ENCODE results near the gene WDR48.

Gene WDR48

DNA sequence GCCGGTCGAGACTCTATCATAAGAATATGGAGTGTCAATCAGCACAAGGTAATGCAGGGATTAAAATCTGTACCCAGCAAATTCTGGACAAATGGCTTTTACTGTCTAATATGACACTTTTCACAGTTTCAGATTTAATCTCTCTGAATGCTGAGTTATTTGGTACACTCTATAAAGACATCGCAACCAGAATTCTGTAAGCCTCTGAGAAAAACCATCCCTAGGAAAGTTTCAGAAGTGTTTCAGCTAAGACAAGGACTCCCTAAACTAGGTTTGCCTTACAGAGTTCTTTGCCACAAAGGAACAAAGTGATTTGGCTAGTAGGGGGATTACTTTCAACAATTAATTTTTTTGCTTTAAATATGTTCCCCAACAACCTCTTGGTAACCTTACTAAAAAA is 11.3 kb downstream of the WDR48 start:
- no peak for FAIRE-seq

DNA sequence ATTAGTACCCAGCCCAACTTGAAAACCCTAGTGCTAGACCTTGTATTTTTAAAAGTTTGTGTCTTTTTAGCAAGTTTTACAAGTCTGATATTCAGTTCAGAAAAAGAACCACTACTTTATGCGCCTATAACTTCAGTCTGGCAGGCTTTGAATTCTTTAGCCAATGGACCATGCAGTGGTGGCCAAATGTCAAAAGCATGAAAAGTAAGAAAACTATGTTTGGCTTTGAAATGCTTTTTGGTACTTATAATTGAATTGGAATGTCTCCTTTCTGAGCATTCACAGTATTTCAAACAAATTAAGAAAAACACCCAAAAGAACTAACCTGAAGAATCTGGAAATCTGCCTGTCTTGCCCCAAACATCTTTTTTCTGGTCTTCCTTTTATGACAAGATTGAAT is 12.8 kb downstream of the WDR48 start:
- DNase-seq (ENCODE audit: low spot score): no peak
- FAIRE-seq: no peak

More for the DNA sequence above, 11.3 kb downstream of the WDR48 start:
- DNase-seq (ENCODE audit: low spot score): no peak

DNA sequence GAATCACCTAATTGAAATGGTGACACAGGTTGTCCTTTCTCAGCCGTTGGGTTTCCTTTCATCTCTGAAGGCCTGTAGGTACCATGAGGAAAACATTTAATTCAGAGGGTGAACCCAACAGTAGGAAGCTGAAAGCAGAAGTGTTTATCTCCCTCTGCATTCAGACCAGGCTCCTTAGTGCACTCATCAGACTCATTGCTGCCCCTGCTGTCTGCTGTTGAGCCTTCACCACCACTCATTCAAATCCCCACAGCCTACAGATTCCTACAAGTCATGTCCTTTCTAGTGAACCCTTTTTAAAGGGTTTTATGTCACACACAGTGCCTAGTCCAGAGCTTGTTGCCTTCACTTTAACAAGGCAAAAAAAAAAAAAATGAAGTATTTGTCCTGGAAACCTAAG is 13.4 kb downstream of the WDR48 start:
- DNase-seq (ENCODE audit: low spot score): peak; percentile 21
- FAIRE-seq: no peak

DNA sequence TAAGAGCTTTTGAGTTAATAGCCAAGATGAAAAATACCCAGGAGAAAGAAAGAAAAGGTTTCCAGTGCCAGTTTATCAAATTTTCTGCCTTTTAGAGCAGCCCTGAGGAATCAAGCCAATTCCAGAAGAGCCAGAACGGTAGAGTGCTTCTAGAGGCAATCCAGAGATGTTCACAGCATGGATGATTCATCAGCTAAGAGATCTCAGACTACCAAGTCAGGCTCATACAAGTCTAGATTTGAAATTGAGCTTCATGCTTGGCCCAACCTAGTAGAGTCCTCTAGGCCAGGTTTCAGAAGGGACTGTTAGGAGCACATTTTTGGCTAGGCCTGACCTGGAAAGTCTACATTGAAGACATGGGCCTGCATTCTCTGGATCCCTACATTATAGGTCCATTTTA is 15.5 kb downstream of the WDR48 start:
- FAIRE-seq: no peak

DNA sequence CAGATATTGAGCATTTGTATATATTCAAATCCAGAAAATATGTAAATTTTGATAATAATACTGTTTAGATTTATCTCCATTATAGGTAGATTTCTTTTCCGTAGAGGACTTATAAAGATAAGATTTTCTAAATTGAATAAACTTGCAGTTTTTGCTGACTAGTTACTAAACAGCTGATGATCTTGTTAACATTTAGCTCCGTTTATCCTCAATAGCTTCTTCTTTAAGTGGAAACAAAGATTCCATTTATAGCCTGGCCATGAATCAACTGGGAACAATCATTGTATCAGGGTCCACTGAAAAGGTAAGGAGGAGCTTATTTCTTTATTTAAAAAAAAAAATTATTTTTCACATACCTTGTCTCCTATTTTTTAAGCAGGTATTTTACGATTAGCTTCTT is 16.7 kb downstream of the WDR48 start:
- no peak for FAIRE-seq
- no peak for DNase-seq (ENCODE audit: low spot score)

More for the DNA sequence above, 15.5 kb downstream of the WDR48 start:
- DNase-seq (ENCODE audit: low spot score): no peak

DNA sequence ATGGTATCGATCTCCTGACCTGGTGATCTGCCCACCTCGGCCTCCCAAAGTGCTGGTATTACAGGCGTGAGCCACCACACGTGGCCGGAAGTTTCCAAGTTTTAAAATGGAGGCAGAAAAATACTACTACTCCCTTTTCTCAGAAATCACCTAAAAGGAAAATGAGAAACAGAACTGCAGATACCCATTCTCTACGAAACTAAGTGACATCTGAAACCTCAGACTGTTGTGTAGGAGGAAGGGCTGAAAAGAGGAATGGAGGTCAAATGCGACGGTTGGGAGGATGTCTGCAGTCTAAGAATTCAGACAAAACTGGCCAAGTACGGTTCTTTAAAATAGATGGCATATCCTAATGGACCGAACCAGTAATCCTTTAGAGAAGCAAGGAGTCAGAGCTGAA is 24.1 kb downstream of the WDR48 start:
- DNase-seq (ENCODE audit: low spot score) (no peak), FAIRE-seq (no peak)

DNA sequence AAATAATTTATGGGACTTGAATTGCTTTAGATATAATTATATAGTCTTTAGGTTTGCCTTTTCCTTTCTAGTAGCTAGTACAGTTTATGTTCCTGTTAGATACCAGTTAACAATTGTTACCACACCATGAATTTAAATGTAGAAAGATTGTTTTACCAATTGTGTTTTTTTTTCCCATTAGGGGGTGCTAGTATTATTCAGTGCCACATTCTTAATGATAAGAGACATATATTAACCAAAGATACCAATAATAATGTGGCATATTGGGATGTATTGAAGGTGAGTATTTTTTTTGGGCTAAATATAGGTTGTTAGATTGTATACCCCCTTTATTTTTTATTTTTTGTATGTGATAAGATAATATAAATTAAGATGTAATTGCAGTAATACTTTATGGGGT is 27.7 kb downstream of the WDR48 start:
- DNase-seq (ENCODE audit: low spot score): no peak
- FAIRE-seq: no peak

DNA sequence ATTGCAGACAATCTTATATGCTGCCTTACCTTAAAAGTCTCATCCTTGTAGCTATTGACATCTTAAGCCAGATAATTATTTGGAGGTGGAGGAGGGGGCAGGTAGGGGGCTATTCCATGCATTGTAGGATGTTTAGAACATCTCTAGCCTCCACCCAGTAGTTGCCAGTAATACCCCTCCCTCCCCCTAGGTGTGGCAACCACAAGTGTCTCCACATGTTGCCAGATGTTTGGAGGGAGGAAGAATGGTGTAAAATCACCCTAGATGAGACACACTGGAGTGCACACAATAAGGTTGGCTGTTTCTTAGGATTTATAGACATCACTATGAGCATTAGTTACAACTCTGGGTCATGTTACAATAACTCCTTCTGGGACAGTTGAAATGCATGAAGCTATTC is 28.2 kb downstream of the WDR48 start:
- FAIRE-seq: no peak

DNA sequence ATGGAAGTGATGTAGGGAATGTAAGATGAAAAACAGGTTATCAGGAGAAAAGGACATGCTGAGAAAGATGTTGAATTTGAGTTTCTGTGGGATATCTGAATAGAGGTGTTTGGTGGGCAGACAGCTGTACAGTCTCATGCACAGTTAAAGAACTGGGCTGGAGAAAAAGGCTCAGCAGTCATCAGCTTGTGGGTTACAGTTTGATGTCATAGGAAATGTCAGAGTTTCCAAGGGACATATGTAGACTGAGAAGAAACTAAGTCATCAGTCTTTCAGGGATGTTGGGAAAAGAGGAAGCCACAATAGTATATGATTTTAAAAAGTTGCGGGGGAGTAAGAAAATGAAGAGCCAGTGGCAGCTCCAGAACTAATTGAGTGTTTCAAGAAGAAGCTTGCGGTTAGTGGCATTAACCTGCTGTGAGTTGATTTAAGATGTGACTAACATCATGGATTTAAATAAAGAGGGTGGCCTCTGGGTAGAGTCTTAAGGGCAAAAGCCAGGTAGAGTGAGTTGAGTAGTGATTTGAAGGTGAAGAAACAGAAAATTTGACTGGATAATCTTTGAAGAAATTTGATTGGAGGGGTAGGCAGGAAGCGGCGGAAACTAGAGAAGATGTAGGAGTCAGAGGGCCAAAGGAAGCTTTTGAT is 31.0 kb downstream of the WDR48 start:
- DNase-seq (ENCODE audit: low spot score) (no peak), FAIRE-seq (no peak)

More for the DNA sequence above, 28.2 kb downstream of the WDR48 start:
- no peak for DNase-seq (ENCODE audit: low spot score)

DNA sequence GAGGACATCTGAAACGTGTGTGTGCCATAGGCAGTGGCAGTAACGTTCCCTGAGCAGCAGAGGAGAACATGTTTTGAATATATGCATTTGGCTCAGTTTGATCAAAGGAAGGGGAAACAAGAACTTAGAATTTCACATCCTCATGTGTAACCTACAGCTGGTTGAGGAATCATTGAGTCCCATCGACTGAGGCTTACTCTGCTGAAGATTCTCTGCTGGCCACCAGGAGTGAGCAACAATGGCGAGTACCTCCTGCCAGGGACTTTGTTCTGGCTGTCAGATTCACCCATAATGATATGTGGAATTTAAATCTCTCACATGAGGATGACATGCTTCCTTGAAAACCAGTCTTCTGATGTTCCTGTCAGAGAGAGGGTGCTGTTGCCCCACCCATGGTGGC is 34.3 kb downstream of the WDR48 start:
- FAIRE-seq (no peak), DNase-seq (ENCODE audit: low spot score) (no peak)

DNA sequence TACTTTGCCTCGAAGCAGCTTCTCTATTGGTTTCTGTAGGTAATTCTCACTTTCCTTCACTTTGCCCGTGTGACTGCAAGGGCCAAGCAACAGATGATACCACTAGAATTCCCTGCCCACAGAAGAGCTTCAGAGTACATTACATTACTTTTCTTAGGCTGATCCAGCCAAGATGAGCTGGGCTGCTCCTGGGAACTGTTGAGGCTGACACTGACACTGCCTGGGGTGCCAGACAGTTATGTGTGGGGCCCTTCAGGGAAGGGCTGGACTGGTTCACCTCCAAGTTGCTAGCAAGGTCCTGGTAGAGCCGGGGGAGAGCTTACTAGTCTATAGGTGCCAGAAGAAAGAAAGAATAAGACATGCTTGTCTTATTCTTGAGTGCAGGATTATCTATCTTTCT is 36.6 kb downstream of the WDR48 start:
- DNase-seq (ENCODE audit: low spot score): no peak
- FAIRE-seq: no peak

DNA sequence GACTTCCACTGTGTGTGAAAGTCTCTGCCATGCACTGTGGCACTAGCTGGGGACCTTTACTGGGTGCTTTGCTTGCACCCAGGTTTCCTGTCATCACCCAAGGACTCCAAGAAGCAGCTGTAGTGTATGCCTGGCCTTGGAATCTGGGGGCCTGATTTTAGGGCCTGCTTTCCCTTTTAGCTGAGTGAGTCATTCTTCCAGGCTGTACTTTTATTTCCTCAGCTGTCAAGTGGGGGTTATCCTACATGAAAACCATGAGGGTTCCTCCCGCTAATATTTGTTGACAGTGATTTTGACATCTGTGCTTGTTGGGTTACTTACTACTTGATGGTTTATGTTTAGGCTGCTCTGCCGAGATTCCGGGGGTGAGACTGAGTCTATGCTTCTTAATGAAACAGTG is 37.1 kb downstream of the WDR48 start:
- FAIRE-seq (peak; percentile 5), DNase-seq (ENCODE audit: low spot score) (no peak)

DNA sequence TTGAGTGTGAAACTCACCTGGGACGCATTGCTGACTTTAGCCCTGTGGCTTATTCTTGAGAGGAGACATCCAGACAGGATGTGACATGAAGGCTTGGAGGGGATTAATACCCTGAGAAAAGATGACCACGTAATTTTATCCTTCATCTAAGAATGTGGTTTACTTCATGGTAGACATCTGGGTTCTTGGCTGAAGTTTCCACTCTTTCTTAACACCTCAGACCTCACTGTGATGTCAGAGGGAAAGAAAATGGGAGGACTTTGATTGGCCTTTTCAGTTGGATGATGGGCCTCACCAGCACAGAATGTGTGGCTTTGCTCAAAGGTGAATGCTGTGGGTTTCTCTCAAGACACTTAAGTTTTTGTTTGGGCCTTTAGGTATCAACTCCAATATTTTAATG is 39.1 kb downstream of the WDR48 start:
- DNase-seq (ENCODE audit: low spot score) (no peak), FAIRE-seq (no peak)

DNA sequence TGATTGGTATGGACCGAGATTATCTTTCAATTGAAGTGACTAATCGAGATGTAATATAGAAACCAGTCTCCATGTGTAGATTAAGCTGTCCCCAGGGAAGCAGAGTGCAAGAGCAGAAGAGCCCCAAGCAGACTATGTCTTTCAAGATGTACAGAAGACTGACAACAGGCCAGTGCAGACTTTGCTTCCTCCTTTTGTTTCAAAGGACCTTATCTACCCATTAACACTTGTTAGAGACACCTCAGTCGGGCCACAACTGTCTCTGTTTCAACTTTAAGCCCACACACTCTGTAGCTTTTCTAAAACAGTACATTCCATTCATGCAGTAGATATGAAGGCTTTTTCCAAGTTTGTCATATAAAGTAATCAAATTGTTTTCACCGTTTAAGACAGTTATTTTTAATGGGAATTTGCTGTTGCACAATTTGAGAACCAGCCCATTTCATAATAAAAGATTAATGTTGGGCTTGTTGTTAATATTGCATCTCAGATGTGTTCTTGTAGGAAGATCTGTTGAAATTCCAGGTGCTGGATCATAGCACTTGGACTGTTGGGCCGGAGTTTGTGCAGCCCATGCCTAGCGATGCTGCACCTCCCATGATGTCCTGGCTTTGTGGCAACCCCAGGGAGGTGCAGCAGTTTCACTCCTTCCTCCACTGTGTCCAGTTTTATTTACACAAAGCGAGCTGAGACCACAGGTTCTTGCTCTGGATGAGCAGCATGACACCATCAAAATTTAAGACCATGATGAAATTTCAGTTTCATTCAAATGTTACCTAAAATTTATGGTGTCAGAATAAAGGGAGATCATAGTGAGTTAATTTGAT is 43.2 kb downstream of the WDR48 start:
- FAIRE-seq (no peak), DNase-seq (ENCODE audit: low spot score) (no peak)

DNA sequence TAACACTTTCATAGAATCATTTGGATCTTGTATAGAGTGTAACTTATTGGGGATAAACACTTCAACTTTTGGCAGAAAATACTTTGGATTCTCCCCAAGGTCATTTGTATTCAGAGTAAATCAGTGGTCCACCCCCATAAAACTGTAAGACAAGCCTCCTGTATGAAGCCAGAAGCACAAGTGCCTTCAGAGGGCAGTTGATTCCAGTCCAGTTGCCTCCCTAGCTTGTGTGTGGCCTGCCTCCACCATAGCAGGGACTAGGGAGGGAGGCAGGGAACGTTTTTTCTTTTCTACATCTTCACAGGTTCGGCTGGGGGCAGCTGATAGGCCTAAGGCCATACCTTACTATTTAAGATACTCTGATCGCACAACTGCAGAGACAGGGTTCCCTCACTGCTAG is 44.0 kb downstream of the WDR48 start:
- DNase-seq (ENCODE audit: low spot score): no peak
- FAIRE-seq: no peak

DNA sequence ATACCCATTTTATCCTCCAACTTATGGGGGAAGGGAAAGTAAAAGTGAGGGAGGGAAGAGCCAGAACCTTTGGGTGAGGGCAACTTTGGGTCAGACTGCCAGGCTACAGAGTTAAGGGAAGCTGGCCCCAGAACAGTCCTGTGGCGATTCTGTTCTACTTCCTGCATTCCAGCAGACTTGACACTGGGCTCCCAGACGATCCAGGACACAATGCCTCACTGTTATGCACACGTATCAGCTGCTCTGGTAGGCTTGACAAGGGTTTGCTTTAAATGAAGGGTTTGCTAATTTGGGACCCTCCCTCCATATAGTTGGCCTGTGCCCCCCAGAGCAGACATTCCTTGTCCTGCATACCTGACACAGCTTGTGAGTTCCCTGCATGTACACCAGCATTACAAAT is 45.0 kb downstream of the WDR48 start:
- FAIRE-seq: no peak
- no peak for DNase-seq (ENCODE audit: low spot score)

DNA sequence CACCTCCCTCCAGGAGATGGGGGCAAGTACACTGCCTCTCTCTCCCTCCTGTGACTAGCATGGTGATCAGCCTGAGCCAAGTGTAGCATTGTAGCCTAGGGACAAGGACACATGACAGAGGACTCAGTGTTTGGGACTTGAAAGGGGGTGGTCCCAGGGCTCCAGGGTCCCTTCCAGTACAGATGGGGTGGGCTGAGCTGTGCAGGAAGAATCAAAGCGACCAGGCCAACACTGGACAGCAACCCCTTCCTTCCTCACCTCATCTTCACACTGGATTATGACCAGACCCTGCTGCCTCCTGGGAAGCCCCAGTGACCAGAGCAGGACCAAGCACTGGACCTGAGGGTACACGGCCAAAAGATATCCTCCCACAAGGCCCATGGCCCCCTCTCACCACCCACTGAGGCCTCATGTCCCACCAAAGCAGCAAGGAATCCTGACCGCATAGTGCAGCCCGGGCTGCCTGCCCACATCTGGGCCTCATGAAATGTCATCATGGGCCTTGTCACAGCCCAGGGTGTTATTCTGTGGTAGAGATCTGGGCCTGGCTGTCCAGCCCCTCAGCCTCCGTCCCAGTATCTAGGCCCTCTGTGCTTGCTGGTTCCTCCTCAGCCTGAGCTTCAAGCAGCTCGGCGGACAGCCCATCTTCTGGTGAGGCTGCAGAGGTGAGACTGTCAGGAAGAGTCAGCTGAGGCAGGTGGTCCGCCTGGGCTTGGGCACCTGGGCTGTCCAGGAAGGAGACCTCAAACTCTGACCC is 46.1 kb downstream of the WDR48 start:
- FAIRE-seq (no peak), DNase-seq (ENCODE audit: low spot score) (no peak)

DNA sequence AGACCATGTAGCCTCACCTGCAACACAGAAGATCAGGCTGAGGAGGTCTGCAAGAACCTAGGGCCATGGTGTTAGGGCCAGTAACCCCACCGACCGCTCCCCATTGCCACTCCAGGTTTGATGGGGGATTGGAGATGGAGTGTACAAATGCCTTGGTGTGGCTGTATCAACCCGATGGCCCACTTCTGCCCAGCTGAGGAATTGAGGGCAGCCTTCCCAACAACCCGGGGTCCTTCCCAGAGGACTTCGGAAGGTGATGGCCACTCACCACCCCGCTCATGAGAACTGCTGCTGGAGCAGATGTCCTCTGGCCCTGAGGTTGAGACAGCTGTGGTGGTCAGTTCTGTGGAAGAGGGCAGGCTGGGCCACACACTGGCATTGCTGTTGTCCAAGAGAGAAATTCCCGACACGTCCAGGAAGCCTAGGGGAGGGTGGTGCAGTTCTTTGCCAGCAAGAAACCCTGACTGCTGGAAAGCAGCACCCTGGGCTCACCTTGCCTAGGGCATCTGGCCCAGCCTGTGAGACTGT is 46.7 kb downstream of the WDR48 start:
- DNase-seq (ENCODE audit: low spot score) (no peak), FAIRE-seq (no peak)

DNA sequence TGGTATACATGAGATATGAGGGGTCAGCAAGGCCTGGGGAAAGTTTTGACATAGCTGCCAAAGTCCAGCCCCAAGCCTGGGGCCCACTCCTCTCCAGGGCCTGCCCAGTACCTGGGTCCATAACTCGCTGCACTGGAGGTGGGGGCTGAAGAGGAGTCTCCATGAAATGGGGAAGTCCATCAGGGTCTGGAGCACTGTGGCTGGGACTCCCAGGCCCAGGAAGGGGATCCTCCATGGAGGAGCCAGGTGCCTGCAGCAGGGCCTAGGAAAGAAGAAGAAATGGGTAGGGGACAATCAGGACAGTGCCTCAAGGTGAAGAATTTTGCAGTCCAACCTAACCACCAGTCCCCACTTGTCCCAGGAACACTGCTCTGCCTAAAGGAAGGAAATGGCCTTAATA is 47.4 kb downstream of the WDR48 start:
- FAIRE-seq: no peak
- no peak for DNase-seq (ENCODE audit: low spot score)

DNA sequence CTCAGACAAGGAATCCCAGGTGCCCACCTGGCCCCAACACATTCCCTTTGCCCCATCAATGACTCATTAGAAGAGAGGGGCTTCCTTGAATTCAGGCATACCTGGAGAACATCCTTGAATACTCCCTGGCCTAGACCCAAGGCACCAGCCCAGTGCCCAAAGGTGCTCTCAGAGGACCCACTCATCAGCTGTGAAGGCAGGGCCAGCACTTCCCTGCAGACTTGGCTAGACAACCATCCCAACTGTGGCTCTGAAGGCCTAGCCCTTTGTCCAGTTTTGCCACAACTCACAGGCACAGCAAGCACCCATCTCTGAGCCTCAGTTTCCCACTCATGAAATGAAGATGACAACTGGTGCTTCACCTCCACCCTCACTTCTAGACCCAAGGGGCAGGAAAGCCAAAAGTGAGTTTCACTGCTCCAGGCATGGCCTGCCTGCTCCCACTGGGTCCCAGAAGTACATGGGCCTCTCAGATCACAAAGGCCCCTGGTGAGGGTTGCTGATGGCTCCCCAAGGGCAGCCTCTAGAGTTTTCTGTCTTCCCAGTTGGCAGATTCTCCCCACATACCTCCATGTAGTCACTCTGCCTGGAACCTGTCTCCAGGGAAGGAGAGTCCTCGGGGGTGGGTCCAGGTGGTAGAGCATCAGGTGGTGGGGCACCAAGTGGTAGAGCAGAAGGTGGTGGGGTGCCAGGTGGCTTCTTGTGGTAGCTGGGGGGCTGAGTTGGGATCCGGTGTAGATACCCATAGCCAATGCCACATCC is 48.1 kb downstream of the WDR48 start:
- no peak for DNase-seq (ENCODE audit: low spot score)
- no peak for FAIRE-seq

DNA sequence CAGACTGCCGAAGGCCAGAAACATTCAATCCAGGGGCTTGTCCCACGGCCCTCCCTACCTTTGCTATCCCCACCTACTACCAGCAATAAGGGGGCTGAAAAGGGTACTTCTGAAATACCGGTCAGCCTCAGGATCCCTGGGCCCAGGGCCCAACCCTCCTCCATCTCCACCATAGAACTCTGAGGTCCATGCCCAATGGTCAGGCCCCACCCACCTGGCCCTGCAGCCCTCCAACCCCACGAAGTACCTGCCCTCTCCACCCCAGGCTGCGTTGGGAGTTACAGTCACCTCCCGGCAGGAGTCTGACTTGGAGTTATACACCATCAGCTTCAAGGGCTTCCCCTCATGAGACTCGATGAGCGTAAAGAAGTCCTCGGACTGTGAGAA is 48.7 kb downstream of the WDR48 start:
- no peak for DNase-seq (ENCODE audit: low spot score)

More for the DNA sequence above, 48.7 kb downstream of the WDR48 start:
- FAIRE-seq: no peak

Data from urothelium cell line (cell line).